Gastrocnemius medialis (tissue), 4 donors: ENCODE data around the gene MRAP.

ENCODE experiments used
- CTCF ChIP-seq, 5 experiments: fragments of 450-650 bp in 3 of 5; fragments of 200-600 bp in 2 of 5; sonication (generic) in 2 of 5; IDR thresholded peaks in 4 of 5; conservative IDR thresholded peaks in 1 of 5; 1 replicate in 4 of 5; 2 replicates in 1 of 5; pipeline ENCODE4 v1.5.1; 2016 to 2019; ENCODE audit warnings: antibody characterized with exemption in 5 of 5, mild to moderate bottlenecking in 3 of 5, moderate library complexity in 3 of 5
- POLR2A ChIP-seq, 2 donors: fragments of 450-650 bp; IDR thresholded peaks; one replicate each; pipeline ENCODE4 v1.6.1; 2017; ENCODE audit warnings: antibody characterized with exemption in 2 of 2, mild to moderate bottlenecking in 2 of 2, moderate library complexity in 2 of 2

GRCh38 chr21:32346951-32347350 lies 48.3 kb downstream of the MRAP start:
- TF ChIP-seq CTCF (IDR thresholded peaks at IDR 0.05 in 4 of 5, conservative IDR thresholded peaks at IDR 0.05 in 1 of 5): no peak
- no peak for TF ChIP-seq POLR2A (IDR thresholded peaks at IDR 0.05)
